NCI-H1417 (cell line): ENCODE results near the gene HNRNPF.
"Not testable (repeated sequence)": the region's sequence is repeated elsewhere in the genome, so short reads cannot be mapped to it uniquely, and the experiment has no call there.

Experiments
- DNase-seq, 3 experiments: peaks; one replicate each; lab custom pipeline; 2025; lab: John Stamatoyannopoulos, UW

HNRNPF gene

GRCh38 chr10:43348511-43349312, 60.3 kb downstream of the HNRNPF start:
- DNase-seq, result peak; percentile 51 to 78 (median 63)

- DNase-seq, result no peak
Measured at GRCh38 chr10:43347997-43348396, 61.0 kb downstream of the HNRNPF start.

GRCh38 chr10:43344051-43344450, 64.9 kb downstream of the HNRNPF start:
- no peak for DNase-seq

GRCh38 chr10:43343126-43343525, 65.9 kb downstream of the HNRNPF start:
- no peak for DNase-seq

GRCh38 chr10:43342279-43343125, 66.5 kb downstream of the HNRNPF start:
- no peak for DNase-seq

GRCh38 chr10:43341450-43341849, 67.5 kb downstream of the HNRNPF start:
- DNase-seq, result no peak

GRCh38 chr10:43340619-43341018, 68.4 kb downstream of the HNRNPF start:
- DNase-seq, result no peak

- DNase-seq, result no peak
Measured at GRCh38 chr10:43340101-43340500, 68.9 kb downstream of the HNRNPF start.

- DNase-seq, result no peak
Measured at GRCh38 chr10:43339136-43339535, 69.8 kb downstream of the HNRNPF start.

- DNase-seq, result no peak
Measured at GRCh38 chr10:43338117-43338516, 70.9 kb downstream of the HNRNPF start.

- DNase-seq, result not testable (repeated sequence)
Measured at GRCh38 chr10:43337536-43337935, 71.5 kb downstream of the HNRNPF start.

GRCh38 chr10:43336641-43337318, 72.2 kb downstream of the HNRNPF start:
- DNase-seq, result no peak

- DNase-seq, result no peak
Measured at GRCh38 chr10:43336061-43336460, 72.9 kb downstream of the HNRNPF start.
